ENCODE measurements around the gene ZFYVE9.

DNA sequence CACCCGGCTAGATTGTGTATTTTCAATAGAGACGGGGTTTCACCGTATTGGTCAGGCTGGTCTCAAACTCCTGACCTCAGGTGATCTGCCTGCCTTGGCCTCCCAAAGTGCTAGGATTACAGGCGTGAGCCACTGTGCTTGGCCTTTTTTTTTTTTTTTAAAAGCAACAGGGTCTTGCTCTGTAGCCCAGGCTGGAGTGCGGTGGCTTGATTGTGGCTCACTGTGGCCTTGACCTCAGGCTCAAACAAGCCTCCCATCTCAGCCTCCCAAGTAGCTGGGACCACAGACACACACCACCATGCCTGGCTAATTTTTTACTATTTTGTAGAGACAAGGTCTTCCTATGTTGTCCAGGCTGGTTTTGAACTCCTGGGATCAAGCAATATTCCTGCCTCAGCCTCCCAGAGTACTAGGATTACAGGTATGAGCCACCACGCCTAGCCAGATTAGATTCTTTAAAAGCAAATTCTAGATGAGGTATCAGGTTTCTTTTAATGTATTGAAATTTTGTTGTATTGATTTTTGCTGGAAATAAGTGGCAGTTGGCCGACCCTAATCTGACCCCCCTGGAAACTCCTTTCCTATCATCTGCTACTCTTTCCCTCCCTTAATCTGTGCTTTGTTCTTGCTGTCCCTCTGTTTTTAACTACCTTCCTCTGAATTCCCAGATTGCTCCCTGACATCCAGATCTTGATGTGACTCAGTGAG lies 26.6 kb downstream of the ZFYVE9 start:
- TF ChIP-seq, protein P1, sequence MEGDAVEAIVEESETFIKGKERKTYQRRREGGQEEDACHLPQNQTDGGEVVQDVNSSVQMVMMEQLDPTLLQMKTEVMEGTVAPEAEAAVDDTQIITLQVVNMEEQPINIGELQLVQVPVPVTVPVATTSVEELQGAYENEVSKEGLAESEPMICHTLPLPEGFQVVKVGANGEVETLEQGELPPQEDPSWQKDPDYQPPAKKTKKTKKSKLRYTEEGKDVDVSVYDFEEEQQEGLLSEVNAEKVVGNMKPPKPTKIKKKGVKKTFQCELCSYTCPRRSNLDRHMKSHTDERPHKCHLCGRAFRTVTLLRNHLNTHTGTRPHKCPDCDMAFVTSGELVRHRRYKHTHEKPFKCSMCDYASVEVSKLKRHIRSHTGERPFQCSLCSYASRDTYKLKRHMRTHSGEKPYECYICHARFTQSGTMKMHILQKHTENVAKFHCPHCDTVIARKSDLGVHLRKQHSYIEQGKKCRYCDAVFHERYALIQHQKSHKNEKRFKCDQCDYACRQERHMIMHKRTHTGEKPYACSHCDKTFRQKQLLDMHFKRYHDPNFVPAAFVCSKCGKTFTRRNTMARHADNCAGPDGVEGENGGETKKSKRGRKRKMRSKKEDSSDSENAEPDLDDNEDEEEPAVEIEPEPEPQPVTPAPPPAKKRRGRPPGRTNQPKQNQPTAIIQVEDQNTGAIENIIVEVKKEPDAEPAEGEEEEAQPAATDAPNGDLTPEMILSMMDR (IDR thresholded peaks at IDR 0.05; ENCODE audit: insufficient read depth, low read depth, low read length), result no peak
- no peak for TF ChIP-seq EZH2 (IDR thresholded peaks at IDR 0.05; ENCODE audit: insufficient read depth, low read length)

All from astrocyte (in vitro differentiated cells and primary cell).